ENCODE measurements around the gene TSHZ1.

The TSHZ1 gene

GRCh38 chr18:75276818-75277609, 66.4 kb downstream of the TSHZ1 start:
- H3K79me2 ChIP-seq (ENCODE audit: insufficient read depth, low read length): peaks cover 16% of the 10 kb centered on the region
- no peaks in the 10 kb centered on the region for H3K4me1 ChIP-seq (ENCODE audit: insufficient read depth, low read length, poor library complexity, severe bottlenecking)
- no peak overlapping the region for H2AFZ ChIP-seq (ENCODE audit: low read length)
- no peaks in the 10 kb centered on the region for H3K36me3 ChIP-seq (ENCODE audit: insufficient read depth, low read length)
- H3K9me3 ChIP-seq (ENCODE audit: insufficient read depth, low read depth, low read length): no peaks in the 10 kb centered on the region
- H4K20me1 ChIP-seq (ENCODE audit: insufficient read depth, low read length, poor library complexity, severe bottlenecking): no peaks in the 10 kb centered on the region
- H3F3A ChIP-seq (ENCODE audit: low read depth): no peaks in the 10 kb centered on the region
- no peak overlapping the region for H3K4me2 ChIP-seq (ENCODE audit: low read depth, low read length, poor library complexity, severe bottlenecking)
- H3K9me2 ChIP-seq (replicated peaks; ENCODE audit: low read depth, low read length): no peaks in the 10 kb centered on the region
- no peak overlapping the region for H3K4me3 ChIP-seq (ENCODE audit: low read length, poor library complexity, severe bottlenecking)
- no peaks in the 10 kb centered on the region for H3K27me3 ChIP-seq (ENCODE audit: insufficient read depth, low read length, poor library complexity, severe bottlenecking)
- no peak for TF ChIP-seq EZH2phosphoT487 (IDR thresholded peaks at IDR 0.05; ENCODE audit: borderline replicate concordance)
- TF ChIP-seq, protein P1, sequence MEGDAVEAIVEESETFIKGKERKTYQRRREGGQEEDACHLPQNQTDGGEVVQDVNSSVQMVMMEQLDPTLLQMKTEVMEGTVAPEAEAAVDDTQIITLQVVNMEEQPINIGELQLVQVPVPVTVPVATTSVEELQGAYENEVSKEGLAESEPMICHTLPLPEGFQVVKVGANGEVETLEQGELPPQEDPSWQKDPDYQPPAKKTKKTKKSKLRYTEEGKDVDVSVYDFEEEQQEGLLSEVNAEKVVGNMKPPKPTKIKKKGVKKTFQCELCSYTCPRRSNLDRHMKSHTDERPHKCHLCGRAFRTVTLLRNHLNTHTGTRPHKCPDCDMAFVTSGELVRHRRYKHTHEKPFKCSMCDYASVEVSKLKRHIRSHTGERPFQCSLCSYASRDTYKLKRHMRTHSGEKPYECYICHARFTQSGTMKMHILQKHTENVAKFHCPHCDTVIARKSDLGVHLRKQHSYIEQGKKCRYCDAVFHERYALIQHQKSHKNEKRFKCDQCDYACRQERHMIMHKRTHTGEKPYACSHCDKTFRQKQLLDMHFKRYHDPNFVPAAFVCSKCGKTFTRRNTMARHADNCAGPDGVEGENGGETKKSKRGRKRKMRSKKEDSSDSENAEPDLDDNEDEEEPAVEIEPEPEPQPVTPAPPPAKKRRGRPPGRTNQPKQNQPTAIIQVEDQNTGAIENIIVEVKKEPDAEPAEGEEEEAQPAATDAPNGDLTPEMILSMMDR (conservative IDR thresholded peaks at IDR 0.05; ENCODE audit: low read length): no peak
- H3K9ac ChIP-seq (ENCODE audit: low read depth, low read length, poor library complexity, severe bottlenecking): no peak overlapping the region

DNA sequence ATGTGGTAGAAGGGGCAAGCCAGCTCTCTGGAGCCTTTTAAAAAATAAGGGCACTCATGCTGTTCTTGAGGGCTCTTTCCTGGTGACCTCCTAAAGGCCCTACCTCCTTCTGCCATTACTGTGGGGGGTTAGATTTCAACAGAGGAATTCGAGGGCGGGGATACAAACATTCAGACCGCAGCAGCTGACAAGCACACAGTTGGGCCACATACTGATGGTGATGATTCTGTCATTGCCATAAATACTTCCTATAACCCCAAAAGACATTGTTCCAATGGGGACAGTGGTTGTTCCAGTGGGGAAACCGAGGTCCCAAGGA, 67.0 kb downstream of the TSHZ1 start:
- no peak overlapping the region for H3K4me2 ChIP-seq (ENCODE audit: low read depth, low read length, poor library complexity, severe bottlenecking)
- no peak overlapping the region for H3K4me3 ChIP-seq (ENCODE audit: low read length, poor library complexity, severe bottlenecking)
- no peaks in the 10 kb centered on the region for H3F3A ChIP-seq (ENCODE audit: low read depth)
- no peaks in the 10 kb centered on the region for H3K9me2 ChIP-seq (replicated peaks; ENCODE audit: low read depth, low read length)
- no peak overlapping the region for H2AFZ ChIP-seq (ENCODE audit: low read length)
- H4K20me1 ChIP-seq (ENCODE audit: insufficient read depth, low read length, poor library complexity, severe bottlenecking): no peaks in the 10 kb centered on the region
- peaks cover 17% of the 10 kb centered on the region for H3K79me2 ChIP-seq (ENCODE audit: insufficient read depth, low read length)
- no peaks in the 10 kb centered on the region for H3K36me3 ChIP-seq (ENCODE audit: insufficient read depth, low read length)
- H3K27me3 ChIP-seq (ENCODE audit: insufficient read depth, low read length, poor library complexity, severe bottlenecking): no peaks in the 10 kb centered on the region
- H3K9ac ChIP-seq (ENCODE audit: low read depth, low read length, poor library complexity, severe bottlenecking): no peak overlapping the region
- no peaks in the 10 kb centered on the region for H3K9me3 ChIP-seq (ENCODE audit: insufficient read depth, low read depth, low read length)
- TF ChIP-seq, protein P1 (conservative IDR thresholded peaks at IDR 0.05; ENCODE audit: low read length): no peak
- TF ChIP-seq EZH2phosphoT487 (IDR thresholded peaks at IDR 0.05; ENCODE audit: borderline replicate concordance): no peak
- no peaks in the 10 kb centered on the region for H3K4me1 ChIP-seq (ENCODE audit: insufficient read depth, low read length, poor library complexity, severe bottlenecking)

DNA sequence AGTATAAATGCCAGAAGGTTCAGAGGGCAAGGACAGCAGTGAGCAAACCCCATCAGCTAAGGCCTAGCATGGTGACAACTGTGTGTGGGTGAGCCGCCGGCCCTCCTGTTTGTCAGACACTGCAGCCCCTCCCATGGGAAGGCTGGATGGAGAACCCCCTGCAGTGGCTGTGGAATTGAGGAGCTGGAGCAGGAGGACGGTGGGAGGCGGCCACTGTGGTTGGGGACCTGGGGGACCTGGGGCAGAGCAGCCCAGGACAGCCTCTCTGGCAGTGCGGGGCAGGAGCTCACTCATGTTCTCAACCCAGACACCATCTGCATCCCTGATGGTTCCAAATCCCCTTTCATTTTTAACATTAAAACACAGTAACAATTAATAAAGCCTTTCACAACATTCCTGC, 68.8 kb downstream of the TSHZ1 start:
- Histone ChIP-seq H3K36me3 (ENCODE audit: insufficient read depth, low read length) (no peaks in the 10 kb centered on the region), H2AFZ (ENCODE audit: low read length) (no peak overlapping the region), H3K4me3 (ENCODE audit: low read length, poor library complexity, severe bottlenecking) (no peak overlapping the region), H3K9me2 (replicated peaks; ENCODE audit: low read depth, low read length) (no peaks in the 10 kb centered on the region), H4K20me1 (ENCODE audit: insufficient read depth, low read length, poor library complexity, severe bottlenecking) (no peaks in the 10 kb centered on the region), H3K4me1 (ENCODE audit: insufficient read depth, low read length, poor library complexity, severe bottlenecking) (no peaks in the 10 kb centered on the region), H3K27me3 (ENCODE audit: insufficient read depth, low read length, poor library complexity, severe bottlenecking) (no peaks in the 10 kb centered on the region), H3K9me3 (ENCODE audit: insufficient read depth, low read depth, low read length) (no peaks in the 10 kb centered on the region), H3K9ac (ENCODE audit: low read depth, low read length, poor library complexity, severe bottlenecking) (no peak overlapping the region), H3K79me2 (ENCODE audit: insufficient read depth, low read length) (peaks cover 13% of the 10 kb centered on the region), H3F3A (ENCODE audit: low read depth) (no peaks in the 10 kb centered on the region), H3K4me2 (ENCODE audit: low read depth, low read length, poor library complexity, severe bottlenecking) (no peak overlapping the region)
- no peak for TF ChIP-seq EZH2phosphoT487 (IDR thresholded peaks at IDR 0.05; ENCODE audit: borderline replicate concordance)
- TF ChIP-seq, protein P1 (conservative IDR thresholded peaks at IDR 0.05; ENCODE audit: low read length): no peak
